NT2/D1 (cell line): Measurements from ENCODE around the gene CNKSR3.

ENCODE experiments used
- DNase-seq: peaks from one replicate; pipeline ENCODE4 v3.0.0-alpha.2; 2011; ENCODE audit warnings: low read depth, low spot score
- H3K27me3 ChIP-seq: 2 replicates; pipeline ENCODE4 v1.6.0; 2011; ENCODE audit warnings: mild to moderate bottlenecking; ENCODE audit not compliant: insufficient read length, insufficient read depth
- H3K36me3 ChIP-seq: 2 replicates; pipeline ENCODE4 v1.6.1; 2011; ENCODE audit warnings: mild to moderate bottlenecking, low read length, mixed read lengths; ENCODE audit not compliant: insufficient read depth, insufficient read length
- H3K4me1 ChIP-seq: 2 replicates; pipeline ENCODE4 v1.5.1; 2011; ENCODE audit not compliant: insufficient read depth, insufficient read length
- H3K4me3 ChIP-seq: 2 replicates; pipeline ENCODE4 v1.5.1; 2011; ENCODE audit warnings: low read depth; ENCODE audit not compliant: insufficient read length
- H3K9ac ChIP-seq: 2 replicates; pipeline ENCODE4 v1.6.0; 2011; ENCODE audit warnings: low read depth; ENCODE audit not compliant: insufficient read length
- H3K9me3 ChIP-seq: 2 replicates; pipeline ENCODE4 v1.5.1; 2011; ENCODE audit warnings: mild to moderate bottlenecking, low read length; ENCODE audit not compliant: insufficient read depth
- SUZ12 ChIP-seq: IDR thresholded peaks from 2 replicates; pipeline ENCODE4 v1.6.1; 2011; ENCODE audit not compliant: insufficient read length, insufficient read depth; ENCODE audit errors: extremely low read depth
- YY1 ChIP-seq: IDR thresholded peaks from 2 replicates; pipeline ENCODE4 v1.6.1; 2011; ENCODE audit not compliant: insufficient read length, insufficient read depth
- ZNF274 ChIP-seq: IDR thresholded peaks from 2 replicates; pipeline ENCODE4 v1.6.1; 2011; ENCODE audit warnings: mild to moderate bottlenecking, low read depth, low read length

CNKSR3 gene

DNA sequence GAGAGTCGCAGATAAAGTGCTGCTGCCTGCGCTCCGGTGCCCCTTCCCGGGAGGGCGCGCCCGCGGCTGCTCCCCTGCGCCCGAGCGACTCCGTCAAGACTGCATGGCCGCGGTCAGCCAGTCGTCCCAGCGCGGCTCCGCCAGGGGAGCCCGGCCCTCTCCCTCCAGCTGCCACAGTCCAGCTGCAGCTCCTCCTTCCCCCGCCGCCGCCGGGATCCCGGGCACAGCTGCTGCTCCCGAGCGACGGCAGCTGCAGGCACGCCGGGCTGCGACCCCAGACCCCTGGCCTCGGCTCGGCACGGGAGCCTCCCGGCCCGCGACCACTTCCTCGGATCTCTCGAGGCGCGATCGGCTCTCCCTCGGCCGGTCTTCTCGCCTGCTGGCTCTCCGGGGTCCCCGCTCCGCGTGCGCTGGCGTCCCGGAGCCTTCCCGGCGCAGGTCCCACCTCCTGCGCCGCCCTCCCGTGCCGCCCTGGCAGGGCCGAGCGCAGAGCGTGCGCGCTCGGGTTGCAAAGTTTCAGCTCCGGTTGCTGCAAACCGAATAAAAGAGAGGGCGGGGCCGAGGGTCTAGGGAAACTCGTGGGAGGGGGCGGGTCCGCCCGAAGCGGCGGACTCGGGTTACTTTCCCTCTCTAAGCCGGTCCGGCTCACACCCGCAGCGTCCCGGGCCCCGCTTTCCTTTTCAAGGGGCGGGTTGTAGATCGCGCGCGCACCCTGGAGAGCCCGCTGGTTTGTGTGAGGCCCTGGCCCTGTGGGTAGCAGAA is at the start of gene CNKSR3:
Gene CNKSR3, minus strand, starts transcription at position 542 of the 762 bp plus-strand sequence. CDS start 571 bp downstream, outside the sequence.
- Histone ChIP-seq H3K4me3 (peak within 1 kb of the TSS; percentile 94), H3K36me3 (peaks cover 9% of the 10 kb centered on the region), H3K9me3 (no peaks in the 10 kb centered on the region), H3K4me1 (no peaks in the 10 kb centered on the region), H3K9ac (peak within 1 kb of the TSS; percentile 95), H3K27me3 (peaks cover 2% of the 10 kb centered on the region)
- peak; percentile 77 for DNase-seq
- TF ChIP-seq ZNF274 (no peak), SUZ12 (no peak), YY1 (no peak)

DNA sequence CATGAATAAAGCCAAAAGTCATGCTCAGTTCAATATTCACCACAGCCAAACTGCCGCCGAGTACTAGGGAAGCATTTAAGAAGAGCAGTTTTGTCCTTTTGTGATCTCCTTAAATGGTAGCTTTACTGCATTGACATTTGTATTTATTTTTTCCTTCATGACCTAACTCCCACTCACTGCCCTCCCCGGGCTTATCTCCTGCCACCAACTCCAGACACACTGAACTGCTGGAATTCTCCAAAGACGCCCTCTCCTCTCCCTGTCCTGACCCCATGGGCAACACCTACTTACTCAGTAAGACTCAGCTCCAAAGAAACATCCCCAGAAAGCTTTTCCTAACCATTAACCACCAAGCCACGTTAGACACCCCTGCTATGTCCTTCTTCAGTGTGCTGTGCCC is 48.5 kb upstream of the CNKSR3 start:
- Histone ChIP-seq H3K4me1 (peaks cover 2% of the 10 kb centered on the region), H3K4me3 (no peak overlapping the region), H3K9me3 (no peaks in the 10 kb centered on the region), H3K9ac (no peak overlapping the region), H3K27me3 (no peaks in the 10 kb centered on the region), H3K36me3 (no peaks in the 10 kb centered on the region)
- TF ChIP-seq YY1, result no peak
- TF ChIP-seq ZNF274, result no peak
- no peak for TF ChIP-seq SUZ12
- DNase-seq, result no peak

- Histone ChIP-seq H3K4me3 (no peak overlapping the region), H3K4me1 (peaks cover 2% of the 10 kb centered on the region), H3K9ac (no peak overlapping the region), H3K36me3 (no peaks in the 10 kb centered on the region), H3K9me3 (no peaks in the 10 kb centered on the region), H3K27me3 (no peaks in the 10 kb centered on the region)
- no peak for DNase-seq
- TF ChIP-seq SUZ12 (no peak), ZNF274 (no peak), YY1 (no peak)
Observed at GRCh38 chr6:154558513-154558912, 48.0 kb upstream of the CNKSR3 start.

- H3K4me1 ChIP-seq, result peaks cover 2% of the 10 kb centered on the region
- H3K4me3 ChIP-seq, result no peak overlapping the region
- H3K36me3 ChIP-seq, result no peaks in the 10 kb centered on the region
- H3K9ac ChIP-seq, result no peak overlapping the region
- TF ChIP-seq ZNF274 (no peak), YY1 (no peak), SUZ12 (no peak)
- no peaks in the 10 kb centered on the region for H3K9me3 ChIP-seq
- no peak for DNase-seq
- H3K27me3 ChIP-seq, result no peaks in the 10 kb centered on the region
Observed at GRCh38 chr6:154555073-154555677, 44.7 kb upstream of the CNKSR3 start.

DNA sequence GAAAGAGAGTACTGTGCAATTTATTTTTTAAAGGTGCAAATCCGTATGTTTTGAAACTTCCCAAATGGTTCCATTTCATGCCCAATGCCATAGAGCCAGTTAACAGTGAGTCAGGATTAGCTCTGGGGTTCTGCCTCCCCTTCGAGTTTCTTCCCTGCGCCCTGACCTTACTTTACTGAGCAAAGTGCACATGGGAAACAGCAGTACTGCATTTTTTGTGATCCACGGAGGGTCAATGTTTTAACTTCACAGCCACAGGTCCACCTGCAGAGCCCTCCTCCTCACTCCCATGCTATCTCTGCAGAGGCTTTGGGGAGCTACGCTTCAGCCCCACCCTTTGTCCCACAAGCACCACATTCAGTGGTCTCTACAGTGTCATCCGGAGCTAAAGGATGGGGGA is 44.0 kb upstream of the CNKSR3 start:
- no peak overlapping the region for H3K4me3 ChIP-seq
- no peak overlapping the region for H3K9ac ChIP-seq
- no peaks in the 10 kb centered on the region for H3K9me3 ChIP-seq
- H3K4me1 ChIP-seq, result peaks cover 2% of the 10 kb centered on the region
- no peaks in the 10 kb centered on the region for H3K27me3 ChIP-seq
- H3K36me3 ChIP-seq, result no peaks in the 10 kb centered on the region
- no peak for DNase-seq
- TF ChIP-seq ZNF274, result no peak
- TF ChIP-seq SUZ12, result no peak

DNA sequence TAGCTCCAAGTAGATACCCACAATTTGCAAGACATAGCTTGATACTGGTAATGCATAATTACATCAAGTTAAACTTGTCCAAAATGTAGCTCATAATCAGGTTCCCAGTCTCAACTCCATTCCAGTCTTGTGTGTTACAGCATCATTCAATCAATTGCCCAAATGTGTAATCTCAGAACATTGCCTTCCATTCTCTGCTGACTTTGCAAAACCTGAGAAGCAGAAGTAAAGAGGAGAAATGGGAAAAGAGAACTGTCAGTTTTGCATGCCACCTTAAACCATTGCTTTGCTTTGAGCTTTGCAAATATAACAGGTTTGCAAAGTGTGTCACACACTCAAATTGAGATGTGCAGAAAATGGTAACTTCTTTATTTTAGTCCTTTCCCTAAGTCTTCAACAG is 40.3 kb upstream of the CNKSR3 start:
- no peaks in the 10 kb centered on the region for H3K9me3 ChIP-seq
- H3K9ac ChIP-seq, result no peak overlapping the region
- H3K27me3 ChIP-seq, result no peaks in the 10 kb centered on the region
- no peaks in the 10 kb centered on the region for H3K4me1 ChIP-seq
- H3K36me3 ChIP-seq, result no peaks in the 10 kb centered on the region
- no peak overlapping the region for H3K4me3 ChIP-seq
- DNase-seq, result no peak
- TF ChIP-seq YY1 (no peak), SUZ12 (no peak), ZNF274 (no peak)

DNA sequence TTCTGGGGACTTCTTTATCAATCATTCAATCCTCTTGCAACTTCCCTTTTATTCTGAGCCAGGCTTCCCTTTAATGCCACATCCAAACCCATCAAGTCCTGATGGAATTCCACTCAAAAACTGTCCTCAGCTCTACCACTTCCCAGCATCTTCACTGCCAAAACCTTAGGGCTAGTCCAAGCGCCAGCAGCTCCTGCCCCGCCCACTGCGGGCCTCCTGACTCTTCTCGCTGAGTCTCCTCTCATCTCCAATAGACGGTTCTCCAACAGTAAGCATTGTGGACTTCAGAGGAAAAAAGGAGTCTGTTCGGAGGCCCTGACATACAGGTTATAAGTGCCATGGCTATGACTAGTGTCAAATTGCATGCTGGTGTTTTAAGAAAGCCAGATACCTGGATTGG is 38.7 kb upstream of the CNKSR3 start:
- H3K9me3 ChIP-seq, result no peaks in the 10 kb centered on the region
- no peaks in the 10 kb centered on the region for H3K36me3 ChIP-seq
- H3K4me3 ChIP-seq, result no peak overlapping the region
- no peak overlapping the region for H3K9ac ChIP-seq
- H3K4me1 ChIP-seq, result no peaks in the 10 kb centered on the region
- DNase-seq, result no peak
- no peaks in the 10 kb centered on the region for H3K27me3 ChIP-seq
- TF ChIP-seq ZNF274, result no peak
- no peak for TF ChIP-seq YY1
- TF ChIP-seq SUZ12, result no peak
